ENCODE measurements around the gene MAST1.

The MAST1 gene

GRCh38 chr19:12884202-12884601 lies 45.9 kb downstream of the MAST1 start:
- TF ChIP-seq, protein P1, sequence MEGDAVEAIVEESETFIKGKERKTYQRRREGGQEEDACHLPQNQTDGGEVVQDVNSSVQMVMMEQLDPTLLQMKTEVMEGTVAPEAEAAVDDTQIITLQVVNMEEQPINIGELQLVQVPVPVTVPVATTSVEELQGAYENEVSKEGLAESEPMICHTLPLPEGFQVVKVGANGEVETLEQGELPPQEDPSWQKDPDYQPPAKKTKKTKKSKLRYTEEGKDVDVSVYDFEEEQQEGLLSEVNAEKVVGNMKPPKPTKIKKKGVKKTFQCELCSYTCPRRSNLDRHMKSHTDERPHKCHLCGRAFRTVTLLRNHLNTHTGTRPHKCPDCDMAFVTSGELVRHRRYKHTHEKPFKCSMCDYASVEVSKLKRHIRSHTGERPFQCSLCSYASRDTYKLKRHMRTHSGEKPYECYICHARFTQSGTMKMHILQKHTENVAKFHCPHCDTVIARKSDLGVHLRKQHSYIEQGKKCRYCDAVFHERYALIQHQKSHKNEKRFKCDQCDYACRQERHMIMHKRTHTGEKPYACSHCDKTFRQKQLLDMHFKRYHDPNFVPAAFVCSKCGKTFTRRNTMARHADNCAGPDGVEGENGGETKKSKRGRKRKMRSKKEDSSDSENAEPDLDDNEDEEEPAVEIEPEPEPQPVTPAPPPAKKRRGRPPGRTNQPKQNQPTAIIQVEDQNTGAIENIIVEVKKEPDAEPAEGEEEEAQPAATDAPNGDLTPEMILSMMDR (IDR thresholded peaks at IDR 0.05; ENCODE audit: low read depth, low read length): no peak
- H3K4me3 ChIP-seq (ENCODE audit: low read depth, low read length): no peak overlapping the region

DNA sequence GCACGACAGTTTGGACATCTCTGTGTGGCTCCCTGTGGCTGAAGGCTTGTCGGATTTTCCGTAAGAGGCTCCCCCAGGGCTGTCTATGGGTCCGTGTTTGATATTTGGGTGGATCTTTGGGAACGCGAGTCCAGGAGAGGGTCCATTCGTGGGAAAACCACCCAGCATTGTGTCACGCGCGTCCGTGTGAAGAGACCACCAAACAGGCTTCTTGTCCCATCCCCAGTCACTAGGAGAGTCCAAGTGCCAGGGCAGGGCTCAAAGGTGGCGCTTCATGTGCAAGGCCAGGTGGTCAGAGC lies 46.3 kb downstream of the MAST1 start:
- TF ChIP-seq, protein P1 (IDR thresholded peaks at IDR 0.05; ENCODE audit: low read depth, low read length): no peak
- H3K4me3 ChIP-seq (ENCODE audit: low read depth, low read length): no peak overlapping the region

DNA sequence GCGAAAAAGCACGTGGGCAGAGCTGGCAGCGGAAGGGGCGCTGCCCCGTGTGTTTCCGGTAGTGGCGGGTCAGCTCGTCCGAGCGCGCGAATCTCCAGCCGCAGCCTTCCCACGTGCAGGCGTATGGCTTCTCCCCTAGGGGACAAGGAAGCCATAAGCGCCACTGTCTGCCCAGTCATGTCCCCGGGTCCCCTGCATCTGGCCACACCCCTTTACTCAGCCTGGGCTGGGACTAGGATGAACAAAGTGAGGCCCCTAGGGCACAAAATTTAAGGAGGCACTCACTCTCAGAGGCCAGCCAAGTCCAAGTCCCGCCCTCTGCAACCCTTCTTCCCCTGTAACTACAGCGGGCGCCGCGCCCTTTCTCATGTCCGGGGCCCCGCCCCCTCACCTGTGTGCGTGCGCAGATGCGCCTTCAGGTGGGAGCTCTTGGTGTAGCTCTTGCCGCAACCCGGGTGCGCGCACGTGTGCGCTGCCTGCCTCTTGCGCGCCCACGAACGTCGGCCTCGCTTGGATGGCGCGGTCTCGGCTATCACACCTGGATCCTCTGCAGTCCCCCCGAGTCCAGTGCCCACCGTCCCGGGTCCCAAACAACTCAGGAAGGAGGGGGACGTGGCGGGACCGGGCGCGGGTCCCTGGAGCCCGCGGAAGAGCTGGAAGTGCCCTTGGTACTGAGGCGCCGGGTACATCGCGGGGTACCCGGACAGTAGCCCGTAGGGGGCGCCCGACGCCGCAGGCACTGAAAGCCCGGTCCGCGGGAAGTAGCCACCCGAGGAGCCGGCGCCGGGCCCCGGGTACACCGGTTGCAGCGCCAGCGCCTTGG lies 46.8 kb downstream of the MAST1 start:
- H3K4me3 ChIP-seq (ENCODE audit: low read depth, low read length): peak overlapping the region; percentile 1; the same call in 1 of the 2 replicates

GRCh38 chr19:12885749-12886650 lies 47.7 kb downstream of the MAST1 start:
- TF ChIP-seq, protein P1 (IDR thresholded peaks at IDR 0.05; ENCODE audit: low read depth, low read length): no peak
- peak overlapping the region; percentile 1; the same call in 1 of the 2 replicates for H3K4me3 ChIP-seq (ENCODE audit: low read depth, low read length)

More for the DNA sequence above, 46.8 kb downstream of the MAST1 start:
- TF ChIP-seq, protein P1 (IDR thresholded peaks at IDR 0.05; ENCODE audit: low read depth, low read length): 0 out of 2 replicates have a peak, but pooled peaks have one; percentile 29

DNA sequence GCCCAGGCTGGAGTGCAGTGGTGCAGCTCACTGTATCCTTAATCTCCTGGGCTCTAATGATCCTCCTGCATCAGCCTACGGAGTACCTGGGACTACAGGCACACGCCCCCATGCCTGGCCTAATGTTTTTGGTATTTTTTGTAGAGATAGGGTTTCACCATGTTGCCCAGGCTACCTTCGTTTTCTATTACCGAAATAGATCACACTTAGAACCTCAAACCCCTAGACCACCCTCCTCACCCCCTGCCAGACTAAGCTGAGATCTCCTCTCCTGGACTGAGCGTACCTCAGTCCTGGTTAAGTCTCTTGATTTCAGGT lies 48.3 kb downstream of the MAST1 start:
- TF ChIP-seq, protein P1 (IDR thresholded peaks at IDR 0.05; ENCODE audit: low read depth, low read length): no peak
- H3K4me3 ChIP-seq (ENCODE audit: low read depth, low read length): no peak overlapping the region

DNA sequence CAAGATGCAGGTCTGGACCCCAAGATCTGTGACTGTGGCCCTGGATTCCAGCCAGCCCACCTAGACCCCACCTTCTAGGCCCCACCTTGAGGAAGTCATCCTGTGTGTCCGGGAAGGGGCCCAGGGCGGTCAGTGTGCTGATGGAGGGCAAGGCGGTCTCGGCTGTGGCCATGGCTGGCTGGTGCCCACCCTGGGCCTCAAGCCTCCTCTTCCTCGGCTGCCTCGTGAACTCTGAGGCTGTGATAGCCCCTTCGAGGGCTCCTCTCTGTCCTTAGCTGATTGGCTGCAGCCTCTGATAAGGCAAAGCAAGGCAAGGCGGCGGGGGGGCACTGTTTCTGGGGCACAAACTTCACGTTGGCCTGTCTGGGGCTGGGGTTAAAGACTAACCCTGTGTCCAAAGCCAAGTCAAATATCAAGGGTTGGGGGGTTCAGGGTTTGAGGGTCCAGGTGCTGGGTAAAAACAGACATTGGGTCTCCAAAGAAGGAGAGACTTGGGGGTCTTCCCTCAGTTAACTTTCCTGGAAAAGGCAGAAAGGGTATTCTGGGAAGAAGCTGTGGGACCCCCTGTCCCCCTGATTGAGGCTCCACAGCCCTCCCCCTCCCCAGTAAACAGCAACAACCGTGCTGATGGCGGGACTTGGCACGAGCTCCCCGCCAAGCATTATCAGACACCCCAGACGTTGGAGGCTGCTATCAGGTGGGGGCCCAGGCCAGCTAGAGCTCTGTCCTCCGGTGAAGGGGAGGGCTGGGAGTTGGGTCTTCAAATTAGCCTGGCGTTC lies 48.8 kb downstream of the MAST1 start, which contains the start of gene KLF1:
Gene KLF1, minus strand, starts transcription at position 233 of the 779 bp plus-strand sequence. Its CDS starts 61 bp downstream, at position 172.
- no peak within 1 kb of the TSS for H3K4me3 ChIP-seq (ENCODE audit: low read depth, low read length)

More for the DNA sequence above, 48.8 kb downstream of the MAST1 start, which contains the start of gene KLF1:
- TF ChIP-seq, protein P1 (IDR thresholded peaks at IDR 0.05; ENCODE audit: low read depth, low read length): no peak

Measured in WI38 (cell line).